HCT116 (cell line): Measurements from ENCODE around the gene ZCCHC24. TPM values are rescaled to one million over a fixed set of nuclear protein-coding genes. Genes with fewer than 3 reads are reported as not detected.

ENCODE experiments used
- ATAC-seq: fragments of 200-7000 bp; cut with Tn5 transposase; 2 replicates; pipeline ENCODE4 v1.9.1; 2020; ENCODE audit warnings: mild to moderate bottlenecking, moderate library complexity
- BruUV-seq: library from RNA; stranded (reverse); fragments of 400-500 nt; replicated peaks from 2 replicates; lab custom pipeline; 2021; lab: Mats Ljungman, UMichigan
- CTCF ChIA-PET: fragments of 300-600 bp; sonication (Branson Sonifier 250); formaldehyde crosslinking; loops from one replicate; lab custom pipeline; 2021; ENCODE audit warnings: antibody characterized with exemption; lab: Charles Lee
- POLR2A ChIA-PET: fragments of 300-600, 350-600 bp; sonication (Branson Sonifier 250); formaldehyde crosslinking; loops from one replicate; lab custom pipeline; 2021; ENCODE audit warnings: antibody characterized with exemption; lab: Charles Lee
- RAD21 ChIA-PET, 2 experiments: fragments of 300-600 bp; sonication (Branson Sonifier 250); formaldehyde crosslinking; loops; one replicate each; lab custom pipeline; 2023; ENCODE audit warnings: low total read pairs in 2 of 2; ENCODE audit not compliant: uncharacterized antibody in 2 of 2, unreplicated experiment in 2 of 2, low non-redundant PET in 1 of 2; lab: Charles Lee
- DNase-seq: peaks from one replicate; pipeline ENCODE4 v3.0.0-alpha.2; 2010; ENCODE audit warnings: low read depth, low spot score
- H2AFZ ChIP-seq: fragments of 200-600 bp; shearing (Covaris generic), sonication (generic); 2 replicates; pipeline ENCODE4 v1.6.1; 2017; ENCODE audit warnings: low read depth, mixed run types, mixed read lengths, antibody characterized with exemption, low read length; ENCODE audit not compliant: poor library complexity, severe bottlenecking
- H3K27ac ChIP-seq: 2 replicates; pipeline ENCODE4 v1.5.1; 2012; ENCODE audit warnings: low read depth, low read length
- H3K27me3 ChIP-seq: fragments of 200-600 bp; sonication (generic); 2 replicates; pipeline ENCODE4 v1.6.1; 2016; ENCODE audit warnings: mixed run types, low read length, mixed read lengths; ENCODE audit not compliant: insufficient read depth
- H3K36me3 ChIP-seq, 2 experiments: fragments of 200-500 bp in 1 of 2; fragments of 200-600 bp in 1 of 2; sonication (Bioruptor generic) in 1 of 2; sonication (generic) in 1 of 2; 2 replicates each; pipeline versions ENCODE4 v1.5.1 to v1.6.1; 2014 to 2016; ENCODE audit warnings: low read length in 2 of 2, inconsistent platforms in 1 of 2, mixed read lengths in 1 of 2, mixed run types in 1 of 2; ENCODE audit not compliant: insufficient read depth in 2 of 2, control insufficient read depth in 1 of 2
- H3K4me1 ChIP-seq, 2 experiments: fragments of 200-600 bp in 1 of 2; sonication (generic) in 1 of 2; 2 replicates each; pipeline versions ENCODE4 v1.5.1 to v1.6.1; 2012 to 2017; ENCODE audit warnings: low read length in 2 of 2, inconsistent platforms in 1 of 2, mild to moderate bottlenecking in 1 of 2, mixed read lengths in 1 of 2, mixed run types in 1 of 2, moderate library complexity in 1 of 2; ENCODE audit not compliant: insufficient read depth in 2 of 2, control insufficient read depth in 1 of 2
- H3K4me2 ChIP-seq: fragments of 200-600 bp; sonication (generic); 2 replicates; pipeline ENCODE4 v1.6.1; 2017; ENCODE audit warnings: mixed run types, low read length, mixed read lengths
- H3K4me3 ChIP-seq, 2 experiments: fragments of 200-600 bp in 1 of 2; sonication (generic) in 1 of 2; replicated peaks in 1 of 2; 2 replicates each; pipeline ENCODE4 v1.5.1; 2011 to 2016; ENCODE audit warnings: low read length in 2 of 2, control low read depth in 1 of 2, low read depth in 1 of 2, mild to moderate bottlenecking in 1 of 2, mixed read lengths in 1 of 2, mixed run types in 1 of 2
- H3K79me2 ChIP-seq: fragments of 200-600 bp; sonication (generic); 2 replicates; pipeline ENCODE4 v1.6.1; 2017; ENCODE audit warnings: mild to moderate bottlenecking, mixed run types, low read length, moderate library complexity, mixed read lengths; ENCODE audit not compliant: insufficient read depth
- H3K9ac ChIP-seq: fragments of 200-600 bp; sonication (generic); 2 replicates; pipeline ENCODE4 v1.6.1; 2016; ENCODE audit warnings: low read length, mixed read lengths
- H3K9me2 ChIP-seq: fragments of 200-600 bp; sonication (generic), shearing (Covaris generic); 2 replicates; pipeline ENCODE4 v1.6.1; 2017; ENCODE audit warnings: mixed run types, mild to moderate bottlenecking, moderate library complexity; ENCODE audit not compliant: insufficient read depth
- H3K9me3 ChIP-seq, 2 experiments: fragments of 200-500 bp in 1 of 2; fragments of 200-600 bp in 1 of 2; sonication (Bioruptor generic) in 1 of 2; sonication (generic) in 1 of 2; 2 replicates each; pipeline ENCODE4 v1.6.1; 2014 to 2017; ENCODE audit warnings: low read length in 2 of 2, mixed read lengths in 2 of 2, inconsistent platforms in 1 of 2, low read depth in 1 of 2, mild to moderate bottlenecking in 1 of 2, mixed run types in 1 of 2, moderate library complexity in 1 of 2; ENCODE audit not compliant: control insufficient read depth in 1 of 2, insufficient read depth in 1 of 2
- H4K20me1 ChIP-seq: fragments of 200-600 bp; sonication (generic), shearing (Covaris generic); 2 replicates; pipeline ENCODE4 v1.6.1; 2017; ENCODE audit warnings: mixed run types, mild to moderate bottlenecking, moderate library complexity; ENCODE audit not compliant: insufficient read depth
- CBX3 ChIP-seq: IDR thresholded peaks from 2 replicates; pipeline ENCODE4 v1.6.1; 2012; ENCODE audit warnings: low read depth
- CEBPB ChIP-seq: IDR thresholded peaks from 2 replicates; pipeline ENCODE4 v1.6.1; 2012; ENCODE audit warnings: low read depth
- EGR1 ChIP-seq: IDR thresholded peaks from 2 replicates; pipeline ENCODE4 v1.6.1; 2012; ENCODE audit warnings: low read depth
- ELF1 ChIP-seq: IDR thresholded peaks from 2 replicates; pipeline ENCODE4 v1.6.1; 2012; ENCODE audit warnings: low read depth, borderline replicate concordance
- EZH2 ChIP-seq: fragments of 200-600 bp; sonication (generic); IDR thresholded peaks from 2 replicates; pipeline ENCODE4 v1.6.1; 2017; ENCODE audit warnings: antibody characterized with exemption, mixed run types
- FOSL1 ChIP-seq: IDR thresholded peaks from 2 replicates; pipeline ENCODE4 v1.6.1; 2012; ENCODE audit warnings: low read depth
- JUND ChIP-seq: IDR thresholded peaks from 2 replicates; pipeline ENCODE4 v1.6.1; 2012
- MAX ChIP-seq: IDR thresholded peaks from 2 replicates; pipeline ENCODE4 v1.6.1; 2012
- POLR2A ChIP-seq: IDR thresholded peaks from 2 replicates; pipeline ENCODE4 v1.7.0; 2011; ENCODE audit warnings: borderline replicate concordance; ENCODE audit not compliant: insufficient read depth, insufficient read length; ENCODE audit errors: extremely low read depth
- RAD21 ChIP-seq: IDR thresholded peaks from 2 replicates; pipeline ENCODE4 v1.6.1; 2012; ENCODE audit warnings: low read depth, mild to moderate bottlenecking
- REST ChIP-seq: IDR thresholded peaks from 2 replicates; pipeline ENCODE4 v1.6.1; 2012; ENCODE audit warnings: low read depth
- TCF7L2 ChIP-seq: IDR thresholded peaks from 2 replicates; pipeline ENCODE4 v1.7.0; 2011; ENCODE audit warnings: borderline replicate concordance, inconsistent platforms; ENCODE audit not compliant: insufficient read depth, insufficient read length; ENCODE audit errors: extremely low read depth
- ZBTB33 ChIP-seq: IDR thresholded peaks from 2 replicates; pipeline ENCODE4 v1.6.1; 2011; ENCODE audit warnings: mild to moderate bottlenecking, low read length, moderate library complexity; ENCODE audit not compliant: insufficient replicate concordance; ENCODE audit errors: extremely low read depth
- ZFX ChIP-seq: fragments of 450-650 bp; IDR thresholded peaks from 2 replicates; pipeline ENCODE4 v1.6.1; 2017
- ZNF274 ChIP-seq: fragments of 200-500 bp; sonication (Bioruptor generic); IDR thresholded peaks from 2 replicates; pipeline ENCODE4 v1.6.1; 2014; ENCODE audit warnings: mild to moderate bottlenecking, low read depth, low read length, inconsistent platforms
- intact Hi-C: fragments of 100-400 bp; cut with micrococcal nuclease; formaldehyde crosslinking; loops from 2 replicates; pipeline ENCODE4 v1.10.0; 2022
- total RNA-seq: library from RNA; stranded (reverse); gene quantifications from one replicate; pipeline ENCODE4 v1.2.1, GENCODE V29; 2021; ENCODE audit not compliant: unreplicated experiment
- TF ChIP-seq, protein P1 (sequence below): IDR thresholded peaks from 2 replicates; pipeline ENCODE4 v1.6.1; 2012

ZCCHC24 gene
- total RNA-seq, 1 experiment from 2014 or later: 7.0 TPM

DNA sequence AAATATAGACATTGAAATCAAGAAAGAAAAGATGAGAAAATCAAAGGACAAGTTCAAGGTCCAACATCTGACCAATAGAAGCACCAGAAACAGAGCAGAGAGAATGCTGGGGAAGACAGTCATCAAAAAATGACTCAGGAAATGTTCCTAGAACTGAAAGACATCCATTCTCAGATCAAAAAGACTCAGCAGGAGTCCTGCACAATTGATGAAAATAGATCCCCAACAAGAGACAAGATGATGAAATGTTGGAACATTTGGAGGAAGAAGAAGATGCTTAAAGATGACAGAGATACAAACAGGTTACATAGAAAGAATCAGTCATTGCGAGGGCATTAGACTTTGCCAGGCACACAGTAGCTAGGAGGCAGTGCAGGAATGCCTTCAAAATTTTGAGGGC, 36.9 kb upstream of the ZCCHC24 start:
- no peak for DNase-seq
- Histone ChIP-seq H3K4me3 (no peak overlapping the region), H4K20me1 (no peaks in the 10 kb centered on the region), H3K9me2 (no peaks in the 10 kb centered on the region), H3K36me3 (no peaks in the 10 kb centered on the region), H3K4me1 (peaks cover 0 to 5% of the 10 kb centered on the region in 2 experiments; a peak in 2 of 4 replicates), H3K4me2 (no peak overlapping the region), H3K9ac (no peak overlapping the region), H3K27ac (no peak overlapping the region), H2AFZ (no peak overlapping the region), H3K27me3 (no peaks in the 10 kb centered on the region), H3K9me3 (no peaks in the 10 kb centered on the region), H3K79me2 (no peaks in the 10 kb centered on the region)
- intact Hi-C loops: no loop called here
- BruUV-seq: no TSS peak
- no peak for ATAC-seq
- ChIA-PET CTCF (interaction anchor here (0.9 to 1.3 kb wide), 3 partner anchors 15 to 108 kb away, joined by 3 to 4 read pairs (median 4); no protein-coding TSS in a partner anchor), RAD21 (no interaction called here), POLR2A (no interaction called here)
- TF ChIP-seq JUND: no peak
- TF ChIP-seq ELF1: no peak

GRCh38 chr10:79479283-79479909, 34.0 kb upstream of the ZCCHC24 start:
- RAD21 ChIA-PET: no interaction called here

More at GRCh38 chr10:79479283-79479909, 34.0 kb upstream of the ZCCHC24 start:
- Histone ChIP-seq H3K9me2 (no peaks in the 10 kb centered on the region), H4K20me1 (no peaks in the 10 kb centered on the region), H3K9ac (no peak overlapping the region), H3K36me3 (no peaks in the 10 kb centered on the region), H3K79me2 (no peaks in the 10 kb centered on the region), H3K9me3 (no peaks in the 10 kb centered on the region), H3K4me2 (no peak overlapping the region), H3K4me1 (no peaks in the 10 kb centered on the region), H2AFZ (no peak overlapping the region), H3K27ac (no peak overlapping the region), H3K4me3 (no peak overlapping the region), H3K27me3 (no peaks in the 10 kb centered on the region)
- no peak for ATAC-seq
- TF ChIP-seq JUND: no peak
- TF ChIP-seq FOSL1: no peak
- TF ChIP-seq CBX3: no peak
- TF ChIP-seq ZBTB33: no peak
- TF ChIP-seq, protein P1, sequence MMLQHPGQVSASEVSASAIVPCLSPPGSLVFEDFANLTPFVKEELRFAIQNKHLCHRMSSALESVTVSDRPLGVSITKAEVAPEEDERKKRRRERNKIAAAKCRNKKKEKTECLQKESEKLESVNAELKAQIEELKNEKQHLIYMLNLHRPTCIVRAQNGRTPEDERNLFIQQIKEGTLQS: no peak
- TF ChIP-seq TCF7L2: no peak
- TF ChIP-seq ZFX: no peak
- TF ChIP-seq RAD21: no peak
- no peak for TF ChIP-seq MAX
- TF ChIP-seq EGR1: no peak
- TF ChIP-seq ZNF274: no peak
- no peak for TF ChIP-seq POLR2A
- no peak for TF ChIP-seq REST
- no peak for TF ChIP-seq CEBPB
- no peak for TF ChIP-seq EZH2
- intact Hi-C loops: no loop called here
- POLR2A ChIA-PET: interaction anchor here (1.3 kb wide), 1 partner anchor 133 kb away, joined by 3 read pairs; no protein-coding TSS in a partner anchor
- CTCF ChIA-PET: no interaction called here
- no peak for DNase-seq
- BruUV-seq: no TSS peak
